NCI-H774 (cell line): ENCODE results near the gene GANAB.
A peak's percentile ranks its signal among the peaks of the same experiment; 100 is the strongest.
"Not testable (repeated sequence)": the region's sequence is repeated elsewhere in the genome, so short reads cannot be mapped to it uniquely, and the experiment has no call there.

Experiments
- DNase-seq: peaks from one replicate; lab custom pipeline; 2025; lab: John Stamatoyannopoulos, UW

GANAB gene

GRCh38 chr11:62645946-62646824 is at the start of gene GANAB:
TSS of gene GANAB (minus strand) at chr11:62646613. CDS start at chr11:62646599, 14 bp downstream.
- peak; percentile 98 for DNase-seq

- DNase-seq, result peak; percentile 58
Observed at GRCh38 chr11:62694455-62695167, 48.2 kb upstream of the GANAB start.

- not testable (repeated sequence) for DNase-seq
Observed at GRCh38 chr11:62693624-62694023, 47.2 kb upstream of the GANAB start.

DNA sequence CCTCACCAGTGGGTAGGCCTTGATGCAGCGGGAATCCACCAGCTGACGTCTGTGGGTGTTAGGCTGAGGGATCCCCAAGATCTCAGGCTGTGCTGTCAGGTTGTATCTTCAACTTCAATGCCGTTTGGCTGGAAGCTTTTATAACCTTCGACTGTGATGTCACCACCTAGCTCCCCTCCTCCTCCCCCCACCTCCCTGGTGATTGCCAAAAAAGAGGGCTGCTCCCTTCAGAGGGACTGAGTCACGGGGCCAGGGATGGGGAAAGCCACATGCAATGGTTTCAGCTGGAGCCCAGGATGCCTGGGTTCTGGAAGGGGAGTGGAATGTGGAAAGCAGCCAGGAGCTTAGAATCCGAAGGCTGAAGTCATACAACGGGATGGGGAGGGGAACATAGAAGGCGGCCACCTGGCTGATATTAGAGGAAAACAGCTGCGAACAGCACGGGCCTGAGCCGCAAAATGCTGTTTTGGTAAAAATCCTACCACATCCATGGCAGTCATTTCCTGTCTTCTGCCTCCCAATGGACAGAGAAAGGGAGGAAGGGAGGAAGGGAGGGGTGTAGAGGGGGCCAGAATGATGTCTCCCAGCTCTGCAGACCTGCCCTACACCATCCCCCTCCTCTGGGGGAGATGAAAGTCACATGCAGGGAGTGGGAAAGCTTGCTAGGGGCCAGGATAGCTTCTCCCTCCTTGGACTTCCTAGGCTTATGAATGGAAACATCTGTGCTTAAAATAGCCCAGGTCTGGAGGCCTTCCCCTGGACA is 43.2 kb upstream of the GANAB start, which contains the start of gene LRRN4CL:
TSS of gene LRRN4CL (minus strand) at position 110 of the 763 bp plus-strand sequence. CDS start 1,022 bp downstream, outside the sequence.
- no peak for DNase-seq

DNA sequence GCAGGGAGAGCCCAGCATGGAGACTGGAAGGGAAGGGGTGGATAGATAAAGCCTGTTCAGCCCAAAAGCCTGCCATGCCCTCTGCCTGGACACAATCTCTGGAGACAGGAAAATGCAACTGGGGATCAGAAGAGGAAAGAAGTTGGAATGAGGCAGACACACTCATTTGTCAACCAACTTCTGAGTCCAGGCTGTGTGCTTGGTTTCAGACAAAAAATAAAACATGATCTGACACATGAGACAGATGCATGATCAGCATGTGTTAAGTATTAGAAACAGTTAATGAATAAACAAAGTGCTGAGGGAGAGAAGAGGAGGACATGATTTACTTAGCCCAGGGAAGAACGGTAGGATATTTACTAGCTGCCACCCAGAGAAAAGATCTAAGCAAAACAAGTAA is 42.1 kb upstream of the GANAB start:
- DNase-seq, result no peak

DNA sequence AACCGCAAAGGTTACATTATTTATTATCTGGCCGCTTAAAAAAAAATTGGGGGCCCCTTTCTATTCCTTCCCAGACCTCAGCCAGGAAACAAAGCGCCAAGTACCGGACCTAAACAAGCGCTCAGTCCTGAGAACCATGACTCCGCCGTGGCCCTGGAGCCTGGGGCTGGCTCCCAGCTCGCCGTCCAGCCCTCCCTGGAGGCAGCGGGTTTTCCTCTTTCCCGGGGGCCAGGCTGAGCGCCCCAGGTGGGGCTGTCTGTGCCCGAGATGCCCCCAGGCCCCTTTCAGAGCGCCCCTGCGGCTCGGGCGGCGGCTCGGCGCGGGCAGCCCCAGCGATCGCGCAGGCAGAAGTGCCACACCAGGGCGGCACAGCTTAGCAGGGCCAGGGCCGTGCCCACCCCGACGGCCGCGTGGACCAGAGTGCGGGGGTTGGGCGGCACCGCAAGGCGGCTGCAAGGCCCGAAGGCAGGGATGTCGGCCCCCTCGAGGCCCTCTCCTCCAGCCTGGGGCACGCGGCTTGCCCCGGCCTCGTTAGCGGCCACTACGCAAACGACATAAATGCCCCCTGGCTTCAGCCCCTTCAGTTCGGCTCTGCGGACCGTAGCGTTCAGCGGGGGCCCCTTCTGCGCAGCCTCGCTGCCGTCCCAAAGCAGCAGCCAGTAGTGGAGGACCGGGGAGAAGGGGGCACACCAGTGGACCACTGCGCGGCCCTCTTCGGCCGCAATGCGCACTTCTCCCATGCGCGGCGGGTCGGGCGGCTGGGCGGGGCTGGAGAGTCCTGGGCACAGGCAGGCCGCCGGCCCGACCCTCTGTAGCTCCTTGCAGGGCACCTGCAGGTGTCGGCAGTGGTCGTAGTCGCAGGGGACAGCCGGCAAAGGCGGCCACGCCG is 41.3 kb upstream of the GANAB start:
- DNase-seq, result no peak

DNA sequence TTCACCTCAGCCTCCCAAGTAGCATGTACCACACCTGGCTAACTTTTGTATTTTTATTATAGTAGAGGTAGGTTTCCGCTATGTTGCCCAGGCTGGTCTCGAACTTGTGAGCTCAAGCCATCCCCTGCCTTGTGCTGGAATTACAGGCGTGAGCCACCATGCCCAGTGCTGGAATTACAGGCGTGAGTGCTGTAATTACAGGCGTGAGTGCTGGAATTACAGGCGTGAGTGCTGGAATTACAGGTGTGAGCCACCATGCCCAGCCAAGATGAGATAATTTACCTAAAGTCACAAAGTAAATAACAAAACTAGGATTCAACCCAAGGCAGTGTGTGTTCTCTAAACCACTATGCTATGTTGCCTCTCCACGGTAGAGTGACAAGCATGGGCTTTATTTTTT is 36.1 kb upstream of the GANAB start:
- no peak for DNase-seq

- DNase-seq, result peak; percentile 28
Observed at GRCh38 chr11:62680825-62681240, 34.4 kb upstream of the GANAB start.

DNA sequence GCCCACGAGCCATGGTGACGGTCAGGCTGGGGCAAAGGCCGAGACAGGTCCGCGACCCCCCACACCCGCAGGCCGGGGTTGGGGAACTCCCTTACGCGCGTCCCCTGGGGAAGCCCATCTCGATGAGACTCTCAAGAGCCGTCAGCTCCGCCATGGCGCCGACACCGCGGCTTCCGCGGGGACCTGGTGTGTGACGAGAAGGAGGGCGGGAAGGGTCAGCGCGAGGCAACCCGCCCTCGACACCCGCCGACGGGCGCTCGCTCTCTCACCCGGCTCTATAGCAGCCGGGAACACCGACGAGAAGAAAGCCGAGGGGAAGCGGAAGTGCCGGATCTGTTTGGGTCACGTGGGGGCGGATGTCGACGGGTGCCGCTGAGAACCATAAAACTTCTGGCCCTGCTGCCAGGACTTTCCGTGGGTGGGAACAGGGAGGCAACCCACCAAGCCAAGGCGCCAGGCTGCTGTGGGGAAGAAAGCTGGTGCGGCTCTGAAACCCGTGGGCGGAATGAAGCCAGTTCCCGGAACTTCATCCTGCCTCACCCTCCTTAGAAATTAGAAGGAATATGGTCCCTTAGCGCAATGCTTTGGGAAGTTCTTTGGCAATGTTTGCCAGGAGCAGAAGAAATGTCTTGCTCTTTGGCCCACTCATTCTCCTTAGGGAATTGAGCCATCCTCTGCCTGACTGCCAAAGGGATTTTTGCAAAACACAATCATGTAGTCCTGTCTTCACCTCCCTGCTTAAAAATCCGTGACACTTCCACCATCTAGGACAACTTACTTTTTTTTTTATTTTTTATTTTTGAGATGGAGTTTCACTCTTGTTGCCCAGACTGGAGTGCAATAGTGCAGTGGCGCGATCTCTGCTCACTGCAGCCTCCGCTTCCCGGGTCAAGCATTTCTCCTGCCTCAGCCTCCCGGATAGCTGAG is 32.6 kb upstream of the GANAB start, which contains the start of gene UBXN1:
TSS of gene UBXN1 (minus strand) at position 304 of the 927 bp plus-strand sequence. CDS start at position 154, 150 bp downstream.
- DNase-seq, result peak; percentile 83

- DNase-seq, result no peak
Observed at GRCh38 chr11:62678433-62678769, 32.0 kb upstream of the GANAB start.

DNA sequence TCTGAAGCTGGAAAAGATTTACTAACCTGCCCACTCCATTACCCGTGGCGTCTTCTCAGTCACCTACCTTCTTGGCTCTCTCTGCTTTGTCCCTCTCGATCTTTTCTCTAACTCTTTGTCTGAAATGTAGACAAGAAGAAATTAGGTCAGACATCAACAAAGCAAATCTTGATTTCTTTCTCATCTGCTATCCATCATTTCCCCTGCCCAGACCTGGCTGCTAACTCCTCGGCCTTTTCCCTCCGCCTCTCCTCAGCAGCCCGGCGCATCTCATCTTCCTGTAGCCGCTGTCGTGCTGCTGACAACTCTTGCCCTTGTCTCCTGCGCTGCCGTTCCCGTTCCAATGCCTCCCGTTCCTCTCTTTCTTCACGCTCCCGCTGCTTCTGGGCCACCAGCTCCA is 31.3 kb upstream of the GANAB start:
- DNase-seq, result no peak

DNA sequence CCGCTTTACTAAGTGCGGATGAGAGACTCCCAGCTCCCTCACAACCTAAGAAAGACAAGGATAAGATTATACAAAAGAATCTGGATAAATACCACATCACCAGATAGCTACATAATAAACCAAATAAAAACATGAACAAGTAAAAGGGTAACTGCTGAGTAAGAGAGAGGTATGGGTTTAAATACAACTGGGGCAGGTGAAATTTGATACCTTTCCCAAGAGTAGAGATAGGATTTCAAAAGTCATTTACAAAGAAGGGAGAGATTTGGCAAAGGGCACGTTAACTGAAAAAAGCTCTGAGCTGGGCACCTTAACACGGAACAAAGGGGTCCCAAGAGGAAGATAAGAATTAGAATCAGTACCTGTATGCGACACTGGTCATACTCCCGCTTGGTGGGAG is 30.7 kb upstream of the GANAB start:
- no peak for DNase-seq

DNA sequence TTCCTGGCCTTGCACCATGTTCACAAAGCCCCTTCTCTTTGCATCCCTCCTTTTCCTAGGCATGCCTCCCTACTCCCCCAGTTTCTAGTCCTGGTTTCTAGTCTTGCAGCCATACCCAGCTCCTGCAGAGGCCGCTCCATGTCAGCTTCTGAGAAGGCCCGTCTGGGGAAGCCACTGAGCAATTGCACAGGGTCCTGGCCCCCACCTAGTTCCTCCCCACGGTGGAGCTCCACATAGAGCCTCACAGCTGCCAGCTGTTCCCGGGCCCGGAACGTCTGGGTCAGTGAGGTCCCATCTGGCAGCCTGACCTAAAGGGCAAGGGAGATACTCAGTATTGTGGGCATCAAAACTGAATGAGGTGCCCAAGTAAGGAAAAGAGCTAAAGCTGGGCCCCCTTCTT is 30.3 kb upstream of the GANAB start:
- no peak for DNase-seq

GRCh38 chr11:62675415-62675814 is 29.0 kb upstream of the GANAB start:
- not testable (repeated sequence) for DNase-seq

- DNase-seq, result no peak
Observed at GRCh38 chr11:62673196-62673525, 26.7 kb upstream of the GANAB start.

DNA sequence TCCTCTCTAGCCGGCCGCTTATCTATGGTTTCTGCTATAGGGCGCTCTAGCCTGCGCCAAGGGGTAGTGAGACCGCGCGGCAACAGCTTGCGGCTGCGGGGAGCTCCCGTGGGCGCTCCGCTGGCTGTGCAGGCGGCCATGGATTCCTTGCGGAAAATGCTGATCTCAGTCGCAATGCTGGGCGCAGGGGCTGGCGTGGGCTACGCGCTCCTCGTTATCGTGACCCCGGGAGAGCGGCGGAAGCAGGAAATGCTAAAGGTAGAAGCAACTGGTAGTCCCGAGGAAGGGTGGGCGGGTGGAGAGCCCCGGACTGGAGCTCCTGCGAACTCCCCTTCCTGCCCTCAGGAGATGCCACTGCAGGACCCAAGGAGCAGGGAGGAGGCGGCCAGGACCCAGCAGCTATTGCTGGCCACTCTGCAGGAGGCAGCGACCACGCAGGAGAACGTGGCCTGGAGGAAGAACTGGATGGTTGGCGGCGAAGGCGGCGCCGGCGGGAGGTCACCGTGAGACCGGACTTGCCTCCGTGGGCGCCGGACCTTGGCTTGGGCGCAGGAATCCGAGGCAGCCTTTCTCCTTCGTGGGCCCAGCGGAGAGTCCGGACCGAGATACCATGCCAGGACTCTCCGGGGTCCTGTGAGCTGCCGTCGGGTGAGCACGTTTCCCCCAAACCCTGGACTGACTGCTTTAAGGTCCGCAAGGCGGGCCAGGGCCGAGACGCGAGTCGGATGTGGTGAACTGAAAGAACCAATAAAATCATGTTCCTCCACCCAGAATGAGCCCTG is 25.4 kb upstream of the GANAB start, which contains the start of the genes LBHD1 and UQCC3:
TSS of gene LBHD1 (minus strand) at position 660 of the 782 bp plus-strand sequence. CDS start 2,236 bp downstream, outside the sequence.
TSS of gene UQCC3 (plus strand) at position 66 of the 782 bp plus-strand sequence. CDS start at position 139, 73 bp downstream.
- DNase-seq, result peak; percentile 87

- no peak for DNase-seq
Observed at GRCh38 chr11:62671236-62671607, 24.8 kb upstream of the GANAB start.

- no peak for DNase-seq
Observed at GRCh38 chr11:62669420-62670161, 23.2 kb upstream of the GANAB start.
